GM21423 (cell line): ENCODE results near the gene USP28.
A peak's percentile ranks its signal among the peaks of the same experiment; 100 is the strongest.
"Not testable (repeated sequence)": the region's sequence is repeated elsewhere in the genome, so short reads cannot be mapped to it uniquely, and the experiment has no call there.

Source experiments
- ATAC-seq: cut with Tn5 transposase; IDR thresholded peaks from one replicate; pipeline ENCODE4 v1.9.1; 2021; ENCODE audit warnings: mild to moderate bottlenecking, moderate library complexity; ENCODE audit not compliant: unreplicated experiment

The USP28 gene

GRCh38 chr11:113875234-113876073 is at the start of gene USP28:
Gene USP28, minus strand, starts transcription at chr11:113875572. Its CDS starts 71 bp downstream, at chr11:113875501.
- ATAC-seq, result peak; percentile 84

- ATAC-seq, result no peak
These were observed 48.2 kb upstream of the USP28 start for GRCh38 chr11:113923572-113923971.

- ATAC-seq, result not testable (repeated sequence)
These were observed 36.1 kb upstream of the USP28 start for GRCh38 chr11:113911491-113911890.

GRCh38 chr11:113908098-113908497 is 32.7 kb upstream of the USP28 start:
- no peak for ATAC-seq

GRCh38 chr11:113907681-113908080 is 32.3 kb upstream of the USP28 start:
- no peak for ATAC-seq

GRCh38 chr11:113907152-113907551 is 31.8 kb upstream of the USP28 start:
- ATAC-seq, result no peak

GRCh38 chr11:113906516-113906915 is 31.1 kb upstream of the USP28 start:
- no peak for ATAC-seq

- ATAC-seq, result no peak
These were observed 30.7 kb upstream of the USP28 start for GRCh38 chr11:113906038-113906437.

GRCh38 chr11:113904379-113905101 is 29.2 kb upstream of the USP28 start, which contains the start of gene HTR3B:
Gene HTR3B, plus strand, starts transcription at chr11:113904796. Its CDS starts 138 bp downstream, at chr11:113904934.
- ATAC-seq, result no peak

GRCh38 chr11:113901141-113901540 is 25.8 kb upstream of the USP28 start:
- ATAC-seq, result no peak

GRCh38 chr11:113896156-113896879 is 20.9 kb upstream of the USP28 start:
- no peak for ATAC-seq

- no peak for ATAC-seq
These were observed 20.2 kb upstream of the USP28 start for GRCh38 chr11:113895367-113896155.

GRCh38 chr11:113894421-113894996 is 19.1 kb upstream of the USP28 start:
- ATAC-seq, result peak; percentile 63

- ATAC-seq, result no peak
These were observed 13.5 kb upstream of the USP28 start for GRCh38 chr11:113888848-113889247.

GRCh38 chr11:113885897-113886296 is 10.5 kb upstream of the USP28 start:
- no peak for ATAC-seq

- no peak for ATAC-seq
These were observed 9.0 kb upstream of the USP28 start for GRCh38 chr11:113884361-113884836.

GRCh38 chr11:113881856-113882255 is 6.5 kb upstream of the USP28 start:
- ATAC-seq, result no peak

GRCh38 chr11:113880971-113881370 is 5.6 kb upstream of the USP28 start:
- no peak for ATAC-seq

- ATAC-seq, result not testable (repeated sequence)
These were observed 4.1 kb upstream of the USP28 start for GRCh38 chr11:113879446-113879845.

- ATAC-seq, result no peak
These were observed 2.3 kb upstream of the USP28 start for GRCh38 chr11:113877670-113878055.
